ENCODE measurements around the gene SKIDA1.

SKIDA1 gene

DNA sequence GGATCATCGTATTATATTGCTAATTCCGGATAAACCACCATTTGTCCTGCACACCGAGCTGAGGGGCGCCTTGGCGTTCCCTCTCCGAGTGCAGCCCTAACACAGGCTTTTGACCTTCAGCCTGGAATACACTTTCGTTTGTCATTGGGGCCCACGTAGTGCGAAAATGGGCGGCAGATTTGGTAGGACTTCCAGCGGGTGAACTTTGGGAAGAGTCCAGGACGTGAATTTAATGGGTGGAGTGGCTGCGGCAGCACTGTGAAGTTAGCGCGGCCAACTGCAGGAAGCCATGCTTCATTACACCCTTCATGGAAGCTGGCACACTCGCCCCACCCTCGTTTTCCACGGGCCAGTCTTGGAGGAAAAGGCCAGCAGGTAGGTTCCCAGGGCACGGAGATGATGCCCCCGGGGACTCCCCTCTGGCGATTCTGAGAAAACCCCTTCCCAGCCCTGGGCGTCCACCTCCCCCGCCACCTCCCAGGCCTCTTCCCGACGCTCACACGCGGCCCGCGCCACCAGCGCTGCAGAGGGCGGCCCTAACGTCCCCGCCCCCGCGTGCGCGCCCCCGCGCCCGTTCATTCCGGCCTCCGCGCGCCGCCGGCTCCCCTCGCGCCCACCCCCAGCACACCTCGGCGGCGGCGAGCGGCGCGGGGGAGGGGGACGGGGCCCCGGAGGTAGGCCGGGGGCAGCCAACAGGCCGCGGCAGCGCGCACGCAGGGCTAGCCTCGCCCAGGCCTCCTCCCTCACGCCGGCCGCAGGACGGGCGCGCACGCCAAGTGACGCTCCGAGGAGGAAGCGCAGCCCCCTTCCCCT, 8.2 kb upstream of the SKIDA1 start, which contains the start of gene MLLT10 (continued):
- TF ChIP-seq, protein P1, sequence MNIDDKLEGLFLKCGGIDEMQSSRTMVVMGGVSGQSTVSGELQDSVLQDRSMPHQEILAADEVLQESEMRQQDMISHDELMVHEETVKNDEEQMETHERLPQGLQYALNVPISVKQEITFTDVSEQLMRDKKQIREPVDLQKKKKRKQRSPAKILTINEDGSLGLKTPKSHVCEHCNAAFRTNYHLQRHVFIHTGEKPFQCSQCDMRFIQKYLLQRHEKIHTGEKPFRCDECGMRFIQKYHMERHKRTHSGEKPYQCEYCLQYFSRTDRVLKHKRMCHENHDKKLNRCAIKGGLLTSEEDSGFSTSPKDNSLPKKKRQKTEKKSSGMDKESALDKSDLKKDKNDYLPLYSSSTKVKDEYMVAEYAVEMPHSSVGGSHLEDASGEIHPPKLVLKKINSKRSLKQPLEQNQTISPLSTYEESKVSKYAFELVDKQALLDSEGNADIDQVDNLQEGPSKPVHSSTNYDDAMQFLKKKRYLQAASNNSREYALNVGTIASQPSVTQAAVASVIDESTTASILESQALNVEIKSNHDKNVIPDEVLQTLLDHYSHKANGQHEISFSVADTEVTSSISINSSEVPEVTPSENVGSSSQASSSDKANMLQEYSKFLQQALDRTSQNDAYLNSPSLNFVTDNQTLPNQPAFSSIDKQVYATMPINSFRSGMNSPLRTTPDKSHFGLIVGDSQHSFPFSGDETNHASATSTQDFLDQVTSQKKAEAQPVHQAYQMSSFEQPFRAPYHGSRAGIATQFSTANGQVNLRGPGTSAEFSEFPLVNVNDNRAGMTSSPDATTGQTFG (tag by site-specific recombination; IDR thresholded peaks at IDR 0.05; ENCODE audit: borderline replicate concordance): no peak
- TF ChIP-seq ZNF791 (tag by site-specific recombination; IDR thresholded peaks at IDR 0.05) (no peak), GLI2 (tag by site-specific recombination; IDR thresholded peaks at IDR 0.05; ENCODE audit: borderline replicate concordance, low read depth) (no peak), ZNF114 (tag by site-specific recombination; IDR thresholded peaks at IDR 0.05) (no peak), ZFP41 (tag by site-specific recombination; IDR thresholded peaks at IDR 0.05; ENCODE audit: borderline replicate concordance) (no peak), ZNF670 (tag by site-specific recombination; IDR thresholded peaks at IDR 0.05; ENCODE audit: low read depth) (no peak), ZNF121 (tag by site-specific recombination; IDR thresholded peaks at IDR 0.05) (no peak), ZBTB7A (tag by site-specific recombination; IDR thresholded peaks at IDR 0.05; ENCODE audit: low read depth) (0 out of 2 replicates have a peak, but pooled peaks have one; percentile 14), ZNF211 (tag by site-specific recombination; IDR thresholded peaks at IDR 0.05; ENCODE audit: low read depth) (no peak), ZFP37 (tag by site-specific recombination; IDR thresholded peaks at IDR 0.05) (peak; percentile 78), ZNF677 (tag by site-specific recombination; IDR thresholded peaks at IDR 0.05) (no peak), ZNF747 (tag by site-specific recombination; IDR thresholded peaks at IDR 0.05) (no peak), ZNF610 (tag by site-specific recombination; IDR thresholded peaks at IDR 0.05; ENCODE audit: borderline replicate concordance) (0 out of 2 replicates have a peak, but pooled peaks have one; percentile 21), GLI4 (tag by site-specific recombination; IDR thresholded peaks at IDR 0.05) (0 out of 2 replicates have a peak, but pooled peaks have one; percentile 44), RBAK (tag by site-specific recombination; IDR thresholded peaks at IDR 0.05) (no peak), ZNF596 (tag by site-specific recombination; IDR thresholded peaks at IDR 0.05) (no peak), ZNF776 (tag by site-specific recombination; IDR thresholded peaks at IDR 0.05; ENCODE audit: borderline replicate concordance) (no peak), ZNF169 (tag by site-specific recombination; IDR thresholded peaks at IDR 0.05) (no peak), ZNF354C (tag by site-specific recombination; IDR thresholded peaks at IDR 0.05; ENCODE audit: borderline replicate concordance, low read depth) (no peak), ZNF501 (tag by site-specific recombination; IDR thresholded peaks at IDR 0.05) (peak; percentile 85), KLF7 (tag by site-specific recombination; IDR thresholded peaks at IDR 0.05; ENCODE audit: borderline replicate concordance) (peak; percentile 80)
- TF ChIP-seq, protein P2, sequence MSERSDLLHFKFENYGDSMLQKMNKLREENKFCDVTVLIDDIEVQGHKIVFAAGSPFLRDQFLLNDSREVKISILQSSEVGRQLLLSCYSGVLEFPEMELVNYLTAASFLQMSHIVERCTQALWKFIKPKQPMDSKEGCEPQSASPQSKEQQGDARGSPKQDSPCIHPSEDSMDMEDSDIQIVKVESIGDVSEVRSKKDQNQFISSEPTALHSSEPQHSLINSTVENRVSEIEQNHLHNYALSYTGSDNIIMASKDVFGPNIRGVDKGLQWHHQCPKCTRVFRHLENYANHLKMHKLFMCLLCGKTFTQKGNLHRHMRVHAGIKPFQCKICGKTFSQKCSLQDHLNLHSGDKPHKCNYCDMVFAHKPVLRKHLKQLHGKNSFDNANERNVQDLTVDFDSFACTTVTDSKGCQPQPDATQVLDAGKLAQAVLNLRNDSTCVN (tag by site-specific recombination; optimal IDR thresholded peaks at IDR 0.05): peak; percentile 84
- TF ChIP-seq, protein P3, sequence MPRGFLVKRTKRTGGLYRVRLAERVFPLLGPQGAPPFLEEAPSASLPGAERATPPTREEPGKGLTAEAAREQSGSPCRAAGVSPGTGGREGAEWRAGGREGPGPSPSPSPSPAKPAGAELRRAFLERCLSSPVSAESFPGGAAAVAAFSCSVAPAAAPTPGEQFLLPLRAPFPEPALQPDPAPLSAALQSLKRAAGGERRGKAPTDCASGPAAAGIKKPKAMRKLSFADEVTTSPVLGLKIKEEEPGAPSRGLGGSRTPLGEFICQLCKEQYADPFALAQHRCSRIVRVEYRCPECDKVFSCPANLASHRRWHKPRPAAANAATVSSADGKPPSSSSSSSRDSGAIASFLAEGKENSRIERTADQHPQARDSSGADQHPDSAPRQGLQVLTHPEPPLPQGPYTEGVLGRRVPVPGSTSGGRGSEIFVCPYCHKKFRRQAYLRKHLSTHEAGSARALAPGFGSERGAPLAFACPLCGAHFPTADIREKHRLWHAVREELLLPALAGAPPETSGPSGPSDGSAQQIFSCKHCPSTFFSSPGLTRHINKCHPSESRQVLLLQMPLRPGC (tag by site-specific recombination; IDR thresholded peaks at IDR 0.05): 0 out of 2 replicates have a peak, but pooled peaks have one; percentile 46
- TF ChIP-seq, protein P4, sequence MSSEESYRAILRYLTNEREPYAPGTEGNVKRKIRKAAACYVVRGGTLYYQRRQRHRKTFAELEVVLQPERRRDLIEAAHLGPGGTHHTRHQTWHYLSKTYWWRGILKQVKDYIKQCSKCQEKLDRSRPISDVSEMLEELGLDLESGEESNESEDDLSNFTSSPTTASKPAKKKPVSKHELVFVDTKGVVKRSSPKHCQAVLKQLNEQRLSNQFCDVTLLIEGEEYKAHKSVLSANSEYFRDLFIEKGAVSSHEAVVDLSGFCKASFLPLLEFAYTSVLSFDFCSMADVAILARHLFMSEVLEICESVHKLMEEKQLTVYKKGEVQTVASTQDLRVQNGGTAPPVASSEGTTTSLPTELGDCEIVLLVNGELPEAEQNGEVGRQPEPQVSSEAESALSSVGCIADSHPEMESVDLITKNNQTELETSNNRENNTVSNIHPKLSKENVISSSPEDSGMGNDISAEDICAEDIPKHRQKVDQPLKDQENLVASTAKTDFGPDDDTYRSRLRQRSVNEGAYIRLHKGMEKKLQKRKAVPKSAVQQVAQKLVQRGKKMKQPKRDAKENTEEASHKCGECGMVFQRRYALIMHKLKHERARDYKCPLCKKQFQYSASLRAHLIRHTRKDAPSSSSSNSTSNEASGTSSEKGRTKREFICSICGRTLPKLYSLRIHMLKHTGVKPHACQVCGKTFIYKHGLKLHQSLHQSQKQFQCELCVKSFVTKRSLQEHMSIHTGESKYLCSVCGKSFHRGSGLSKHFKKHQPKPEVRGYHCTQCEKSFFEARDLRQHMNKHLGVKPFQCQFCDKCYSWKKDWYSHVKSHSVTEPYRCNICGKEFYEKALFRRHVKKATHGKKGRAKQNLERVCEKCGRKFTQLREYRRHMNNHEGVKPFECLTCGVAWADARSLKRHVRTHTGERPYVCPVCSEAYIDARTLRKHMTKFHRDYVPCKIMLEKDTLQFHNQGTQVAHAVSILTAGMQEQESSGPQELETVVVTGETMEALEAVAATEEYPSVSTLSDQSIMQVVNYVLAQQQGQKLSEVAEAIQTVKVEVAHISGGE (tag by site-specific recombination; conservative IDR thresholded peaks at IDR 0.05; ENCODE audit: low read depth): 0 out of 2 replicates have a peak, but pooled peaks have one; percentile 24
- TF ChIP-seq, protein P5, sequence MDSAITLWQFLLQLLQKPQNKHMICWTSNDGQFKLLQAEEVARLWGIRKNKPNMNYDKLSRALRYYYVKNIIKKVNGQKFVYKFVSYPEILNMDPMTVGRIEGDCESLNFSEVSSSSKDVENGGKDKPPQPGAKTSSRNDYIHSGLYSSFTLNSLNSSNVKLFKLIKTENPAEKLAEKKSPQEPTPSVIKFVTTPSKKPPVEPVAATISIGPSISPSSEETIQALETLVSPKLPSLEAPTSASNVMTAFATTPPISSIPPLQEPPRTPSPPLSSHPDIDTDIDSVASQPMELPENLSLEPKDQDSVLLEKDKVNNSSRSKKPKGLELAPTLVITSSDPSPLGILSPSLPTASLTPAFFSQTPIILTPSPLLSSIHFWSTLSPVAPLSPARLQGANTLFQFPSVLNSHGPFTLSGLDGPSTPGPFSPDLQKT (IDR thresholded peaks at IDR 0.05; ENCODE audit: borderline replicate concordance, low read depth, low read length): no peak
- TF ChIP-seq, protein P6, sequence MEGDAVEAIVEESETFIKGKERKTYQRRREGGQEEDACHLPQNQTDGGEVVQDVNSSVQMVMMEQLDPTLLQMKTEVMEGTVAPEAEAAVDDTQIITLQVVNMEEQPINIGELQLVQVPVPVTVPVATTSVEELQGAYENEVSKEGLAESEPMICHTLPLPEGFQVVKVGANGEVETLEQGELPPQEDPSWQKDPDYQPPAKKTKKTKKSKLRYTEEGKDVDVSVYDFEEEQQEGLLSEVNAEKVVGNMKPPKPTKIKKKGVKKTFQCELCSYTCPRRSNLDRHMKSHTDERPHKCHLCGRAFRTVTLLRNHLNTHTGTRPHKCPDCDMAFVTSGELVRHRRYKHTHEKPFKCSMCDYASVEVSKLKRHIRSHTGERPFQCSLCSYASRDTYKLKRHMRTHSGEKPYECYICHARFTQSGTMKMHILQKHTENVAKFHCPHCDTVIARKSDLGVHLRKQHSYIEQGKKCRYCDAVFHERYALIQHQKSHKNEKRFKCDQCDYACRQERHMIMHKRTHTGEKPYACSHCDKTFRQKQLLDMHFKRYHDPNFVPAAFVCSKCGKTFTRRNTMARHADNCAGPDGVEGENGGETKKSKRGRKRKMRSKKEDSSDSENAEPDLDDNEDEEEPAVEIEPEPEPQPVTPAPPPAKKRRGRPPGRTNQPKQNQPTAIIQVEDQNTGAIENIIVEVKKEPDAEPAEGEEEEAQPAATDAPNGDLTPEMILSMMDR (tag by site-specific recombination; IDR thresholded peaks at IDR 0.05): peak; percentile 75
